Transverse colon (tissue), 4 donors: ENCODE measurements around the gene TACC2.

Source experiments
- CTCF ChIP-seq, 5 experiments: fragments of 200-600 bp in 3 of 5; fragments of 450-650 bp in 2 of 5; sonication (generic) in 3 of 5; IDR thresholded peaks; 1 replicate in 2 of 5; 2 replicates in 3 of 5; pipeline ENCODE4 v1.5.1; 2016 to 2017; ENCODE audit warnings: antibody characterized with exemption in 5 of 5, inconsistent platforms in 3 of 5, mild to moderate bottlenecking in 2 of 5, moderate library complexity in 1 of 5
- EP300 ChIP-seq: sonication (generic); formaldehyde crosslinking; IDR thresholded peaks from one replicate; pipeline ENCODE4 v1.6.1; 2017; ENCODE audit warnings: antibody characterized with exemption, low read depth
- POLR2A ChIP-seq: fragments of 450-650 bp; IDR thresholded peaks from one replicate; pipeline ENCODE4 v1.6.1; 2016; ENCODE audit warnings: antibody characterized with exemption, mild to moderate bottlenecking, moderate library complexity
- POLR2AphosphoS5 ChIP-seq, 3 donors: sonication (generic); formaldehyde crosslinking; IDR thresholded peaks; one replicate each; pipeline ENCODE4 v1.6.1; 2016; ENCODE audit warnings: antibody characterized with exemption in 3 of 3

- TF ChIP-seq CTCF (IDR thresholded peaks at IDR 0.05) (no peak), POLR2A (no peak), POLR2AphosphoS5 (IDR thresholded peaks at IDR 0.05) (no peak), EP300 (no peak)
These were observed 32.9 kb downstream of the TACC2 start for GRCh38 chr10:122021828-122022227.
